Prostate gland (tissue), 2 donors: ENCODE data around the gene ADAMTSL5.

Experiments
- POLR2A ChIP-seq: fragments of 450-650 bp; IDR thresholded peaks from one replicate; pipeline ENCODE4 v1.6.1; 2016; ENCODE audit warnings: antibody characterized with exemption, mild to moderate bottlenecking
- TF ChIP-seq, protein P1 (sequence below), 4 experiments: fragments of 200-600 bp in 2 of 4; fragments of 450-650 bp in 2 of 4; sonication (generic) in 2 of 4; IDR thresholded peaks; 1 replicate in 3 of 4; 2 replicates in 1 of 4; pipeline ENCODE4 v1.5.1; 2016 to 2019; ENCODE audit warnings: antibody characterized with exemption in 4 of 4, mild to moderate bottlenecking in 2 of 4, moderate library complexity in 2 of 4

DNA sequence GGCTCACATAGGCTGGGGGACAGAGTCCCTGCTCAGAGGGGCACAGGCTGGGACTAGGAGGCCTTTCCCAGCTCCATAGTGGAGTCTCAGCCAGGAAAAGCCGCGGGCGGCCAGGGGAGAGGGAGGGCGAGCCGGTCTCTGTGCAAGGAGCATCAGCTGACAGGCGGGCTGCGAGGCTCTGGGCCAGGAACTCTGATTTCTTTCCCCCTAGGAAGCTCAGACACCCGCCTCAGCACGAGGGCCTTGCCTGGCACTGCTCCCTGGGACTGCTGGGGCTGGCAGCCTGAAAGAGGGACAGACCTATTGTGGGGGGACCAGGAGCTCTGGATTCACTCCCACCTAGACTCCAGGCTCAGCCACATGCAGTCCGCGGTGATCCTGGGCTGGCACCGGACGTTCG, 8.8 kb upstream of the ADAMTSL5 start:
- TF ChIP-seq, protein P1, sequence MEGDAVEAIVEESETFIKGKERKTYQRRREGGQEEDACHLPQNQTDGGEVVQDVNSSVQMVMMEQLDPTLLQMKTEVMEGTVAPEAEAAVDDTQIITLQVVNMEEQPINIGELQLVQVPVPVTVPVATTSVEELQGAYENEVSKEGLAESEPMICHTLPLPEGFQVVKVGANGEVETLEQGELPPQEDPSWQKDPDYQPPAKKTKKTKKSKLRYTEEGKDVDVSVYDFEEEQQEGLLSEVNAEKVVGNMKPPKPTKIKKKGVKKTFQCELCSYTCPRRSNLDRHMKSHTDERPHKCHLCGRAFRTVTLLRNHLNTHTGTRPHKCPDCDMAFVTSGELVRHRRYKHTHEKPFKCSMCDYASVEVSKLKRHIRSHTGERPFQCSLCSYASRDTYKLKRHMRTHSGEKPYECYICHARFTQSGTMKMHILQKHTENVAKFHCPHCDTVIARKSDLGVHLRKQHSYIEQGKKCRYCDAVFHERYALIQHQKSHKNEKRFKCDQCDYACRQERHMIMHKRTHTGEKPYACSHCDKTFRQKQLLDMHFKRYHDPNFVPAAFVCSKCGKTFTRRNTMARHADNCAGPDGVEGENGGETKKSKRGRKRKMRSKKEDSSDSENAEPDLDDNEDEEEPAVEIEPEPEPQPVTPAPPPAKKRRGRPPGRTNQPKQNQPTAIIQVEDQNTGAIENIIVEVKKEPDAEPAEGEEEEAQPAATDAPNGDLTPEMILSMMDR (IDR thresholded peaks at IDR 0.05) = no peak
- no peak for TF ChIP-seq POLR2A
